GM12878 (cell line): ENCODE measurements around the gene REL. TPM values are rescaled to one million over a fixed set of nuclear protein-coding genes. Genes with fewer than 3 reads are reported as not detected.

Experiments
- ATAC-seq: fragments of 200-7000 bp; cut with Tn5 transposase; 3 replicates; pipeline ENCODE4 v1.9.1; 2020; ENCODE audit warnings: mild to moderate bottlenecking, moderate library complexity
- BruUV-seq: library from RNA; stranded (reverse); fragments of 400-500 nt; replicated peaks from 2 replicates; lab custom pipeline; 2021; lab: Mats Ljungman, UMichigan
- CTCF ChIA-PET: fragments of 300-600 bp; sonication (Branson Sonifier 250); formaldehyde crosslinking; extraction: SDS; loops from one replicate; lab custom pipeline; 2021; ENCODE audit warnings: inconsistent platforms; lab: Yijun Ruan, JAX
- POLR2A ChIA-PET: fragments of 350-600 bp; formaldehyde crosslinking; extraction: SDS; loops from one replicate; lab custom pipeline; 2021; ENCODE audit warnings: inconsistent platforms; lab: Charles Lee
- RAD21 ChIA-PET: fragments of 300-600 bp; sonication (Branson Sonifier 250); formaldehyde crosslinking; loops from one replicate; lab custom pipeline; 2023; ENCODE audit warnings: antibody characterized with exemption; ENCODE audit not compliant: unreplicated experiment; lab: Charles Lee
- SMC1A ChIA-PET: fragments of 300-600 bp; sonication (Branson Sonifier 250); formaldehyde crosslinking; loops from one replicate; lab custom pipeline; 2023; ENCODE audit not compliant: unreplicated experiment, uncharacterized antibody; lab: Charles Lee
- DNase-seq: peaks from one replicate; pipeline ENCODE4 v3.0.0-alpha.2; 2011; ENCODE audit warnings: low read depth, low spot score
- FAIRE-seq: peaks from 3 replicates; lab custom pipeline; 2011; peaks lifted over from hg19 to GRCh38; lab: Jason Lieb, UNC
- H2AFZ ChIP-seq: 2 replicates; pipeline ENCODE4 v1.6.0; 2011; ENCODE audit warnings: low read depth, low read length, control low read depth; ENCODE audit not compliant: control insufficient read depth
- H3K27ac ChIP-seq: 2 replicates; pipeline ENCODE4 v1.5.1; 2011; ENCODE audit warnings: control low read depth; ENCODE audit not compliant: control insufficient read depth, insufficient read depth
- H3K27me3 ChIP-seq, 2 experiments: replicated peaks in 1 of 2; 2 replicates each; pipeline versions ENCODE4 v1.6.0 to v1.6.1; 2011; ENCODE audit warnings: low read length in 1 of 2; ENCODE audit not compliant: control insufficient read depth in 2 of 2, insufficient read depth in 2 of 2
- H3K36me3 ChIP-seq, 2 experiments: 2 replicates each; pipeline ENCODE4 v1.5.1; 2011; ENCODE audit warnings: low read length in 1 of 2; ENCODE audit not compliant: control insufficient read depth in 2 of 2, insufficient read depth in 2 of 2
- H3K4me1 ChIP-seq: 2 replicates; pipeline ENCODE4 v1.6.1; 2011; ENCODE audit warnings: mild to moderate bottlenecking, low read length, moderate library complexity, mixed read lengths; ENCODE audit not compliant: control insufficient read depth, insufficient read depth
- H3K4me2 ChIP-seq: 2 replicates; pipeline ENCODE4 v1.6.0; 2011; ENCODE audit warnings: control low read depth; ENCODE audit not compliant: control insufficient read depth, insufficient read depth
- H3K4me3 ChIP-seq: fragments of 200-600 bp; sonication (generic); 2 replicates; pipeline ENCODE4 v1.5.1; 2016
- H3K79me2 ChIP-seq: 2 replicates; pipeline ENCODE4 v1.6.0; 2011; ENCODE audit warnings: low read length; ENCODE audit not compliant: control insufficient read depth, insufficient read depth
- H3K9ac ChIP-seq: 2 replicates; pipeline ENCODE4 v1.8.0; 2011; ENCODE audit warnings: low read length, control low read depth, mixed read lengths; ENCODE audit not compliant: control insufficient read depth, insufficient read depth
- H3K9me3 ChIP-seq: replicated peaks from 3 replicates; pipeline ENCODE4 v1.5.1; 2011; ENCODE audit warnings: mild to moderate bottlenecking, low read length; ENCODE audit not compliant: control insufficient read depth, insufficient read depth
- H4K20me1 ChIP-seq: 2 replicates; pipeline ENCODE4 v1.6.0; 2011; ENCODE audit not compliant: control insufficient read depth, insufficient read depth
- CHD2 ChIP-seq: IDR thresholded peaks from 2 replicates; pipeline ENCODE4 v1.6.1; 2011; ENCODE audit warnings: low read depth, low read length, improper control_type of control experiment, borderline replicate concordance
- FOXM1 ChIP-seq: IDR thresholded peaks from 2 replicates; pipeline ENCODE4 v1.6.1; 2012; ENCODE audit warnings: low read depth, mild to moderate bottlenecking, inconsistent platforms, low read length, moderate library complexity
- JUND ChIP-seq: IDR thresholded peaks from 2 replicates; pipeline ENCODE4 v1.6.1; 2012; ENCODE audit warnings: low read depth, mild to moderate bottlenecking, low read length, improper control_type of control experiment, moderate library complexity
- LARP7 ChIP-seq: fragments of 450-650 bp; IDR thresholded peaks from 2 replicates; pipeline ENCODE4 v1.6.1; 2017; ENCODE audit warnings: mild to moderate bottlenecking
- MEF2B ChIP-seq: fragments of 450-650 bp; IDR thresholded peaks from 2 replicates; pipeline ENCODE4 v1.6.1; 2018; ENCODE audit warnings: mild to moderate bottlenecking, moderate library complexity; ENCODE audit not compliant: partially characterized antibody, poor library complexity, severe bottlenecking
- MYB ChIP-seq: fragments of 150-350 bp; IDR thresholded peaks from 2 replicates; pipeline ENCODE4 v1.6.1; 2014; ENCODE audit warnings: mild to moderate bottlenecking, low read depth, low read length, borderline replicate concordance
- NFIC ChIP-seq: IDR thresholded peaks from 2 replicates; pipeline ENCODE4 v1.6.1; 2012; ENCODE audit warnings: low read depth, mild to moderate bottlenecking, inconsistent platforms, low read length, moderate library complexity
- NRF1 ChIP-seq: conservative IDR thresholded peaks from 2 replicates; pipeline ENCODE4 v1.6.1; 2011; ENCODE audit warnings: mild to moderate bottlenecking, low read depth, low read length, improper control_type of control experiment
- PAX5 ChIP-seq: IDR thresholded peaks from 2 replicates; pipeline ENCODE4 v1.6.1; 2011; ENCODE audit warnings: low read depth, low read length, borderline replicate concordance
- PKNOX1 ChIP-seq: fragments of 450-650 bp; IDR thresholded peaks from 2 replicates; pipeline ENCODE4 v1.6.1; 2016; ENCODE audit warnings: mild to moderate bottlenecking
- RFX5 ChIP-seq: IDR thresholded peaks from 2 replicates; pipeline ENCODE4 v1.6.1; 2011; ENCODE audit warnings: low read depth, low read length, improper control_type of control experiment
- SPI1 ChIP-seq: IDR thresholded peaks from 2 replicates; pipeline ENCODE4 v1.6.1; 2011; ENCODE audit warnings: low read depth, mild to moderate bottlenecking, low read length, moderate library complexity, borderline replicate concordance; ENCODE audit not compliant: insufficient read depth
- TCF12 ChIP-seq: IDR thresholded peaks from 2 replicates; pipeline ENCODE4 v1.6.1; 2011; ENCODE audit warnings: low read depth, mild to moderate bottlenecking, low read length
- USF2 ChIP-seq: IDR thresholded peaks from 2 replicates; pipeline ENCODE4 v1.6.1; 2011; ENCODE audit warnings: low read depth, low read length, improper control_type of control experiment, borderline replicate concordance
- WGBS: methylation state at CpG from one replicate; pipeline ENCODE4 v1.1.6; 2016; ENCODE audit warnings: low lambda C conversion rate; ENCODE audit not compliant: insufficient replicate concordance, insufficient coverage; ENCODE audit errors: missing lambda C conversion rate; 5-methylcytosine and 5-hydroxymethylcytosine counted together
- in situ Hi-C: fragments of 300-500 bp; cut with MboI; formaldehyde crosslinking; loops from 9 replicates; pipeline ENCODE4 v1.14.3; 2018; ENCODE audit warnings: mixed read lengths
- intact Hi-C: fragments of 100-400 bp; cut with micrococcal nuclease; formaldehyde crosslinking; loops from one replicate; pipeline ENCODE4 v1.14.2; 2022; ENCODE audit not compliant: unreplicated experiment
- polyA plus RNA-seq, 11 experiments: library from polyadenylated mRNA; depleted of rRNA in 4 of 11; unstranded in 6 of 11; stranded (reverse) in 5 of 11; fragments of >200 nt; fragmentation: Nextera tagmentation in 4 of 11; fragmentation: Illumina TruSeq in 1 of 11; extraction: Ambion mirVana in 4 of 11; extraction: Trizol in 1 of 11; gene quantifications; 1 replicate in 1 of 11; 2 replicates in 10 of 11; pipeline versions ENCODE4 v1.2.1 to v1.2.3, GENCODE V29; 2011 to 2016; ENCODE audit warnings: inconsistent platforms in 2 of 11, missing spikeins in 2 of 11, low read depth in 1 of 11
- total RNA-seq, 4 experiments: library from RNA; depleted of rRNA in 3 of 4; stranded (reverse); fragments of >200 nt in 3 of 4; fragmentation: Illumina TruSeq in 1 of 4; extraction: Trizol in 1 of 4; gene quantifications; 2 replicates each; pipeline versions ENCODE4 v1.2.1 to v1.2.3, GENCODE V29; 2013 to 2021
- TF ChIP-seq, protein P1 (sequence below): fragments of 450-650 bp; IDR thresholded peaks from 2 replicates; pipeline ENCODE4 v1.6.1; 2017; ENCODE audit warnings: borderline replicate concordance
- TF ChIP-seq, protein P2 (sequence below): fragments of 450-650 bp; IDR thresholded peaks from 2 replicates; pipeline ENCODE4 v1.6.1; 2017; ENCODE audit warnings: low read depth, mild to moderate bottlenecking, moderate library complexity

REL gene
- total and polyA plus RNA-seq, 10 of the 15 experiments (the other 5 are each of a cell fraction or from before 2014, with no cell fraction given): 6.3 to 52.4 (median 26.6) TPM

GRCh38 chr2:60926741-60927552 lies 45.6 kb downstream of the REL start:
- Histone ChIP-seq H4K20me1 (no peaks in the 10 kb centered on the region), H2AFZ (no peak overlapping the region), H3K4me2 (no peak overlapping the region), H3K4me3 (no peak overlapping the region), H3K9ac (no peak overlapping the region), H3K79me2 (no peaks in the 10 kb centered on the region), H3K4me1 (no peaks in the 10 kb centered on the region), H3K9me3 (peaks cover 7% of the 10 kb centered on the region), H3K27me3 (no peaks in the 10 kb centered on the region), H3K27ac (no peak overlapping the region), H3K36me3 (peaks cover 12 to 35% of the 10 kb centered on the region in 2 experiments)
- in situ Hi-C loops: no loop called here
- WGBS: 80% methylated on average over 3 of the region's 3 CpGs
- BruUV-seq: no TSS peak
- ChIA-PET POLR2A (interaction anchor here (1.0 kb wide), 1 partner anchor 26 kb away, joined by 3 read pairs; no protein-coding TSS in a partner anchor), CTCF (interaction anchor here (0.7 to 1.0 kb wide), 3 partner anchors 11 to 218 kb away, joined by 3 to 4 read pairs (median 4); no protein-coding TSS in a partner anchor), SMC1A (interaction anchor here (0.6 to 1.9 kb wide), 10 partner anchors 11 to 121 kb away, joined by 3 to 6 read pairs (median 4); no protein-coding TSS in a partner anchor), RAD21 (interaction anchor here (1.2 to 1.3 kb wide), 2 partner anchors 65 to 72 kb away, joined by 3 to 4 read pairs; no protein-coding TSS in a partner anchor)
- intact Hi-C loops: no loop called here
- no peak for DNase-seq
- FAIRE-seq: no peak
- no peak for ATAC-seq
- TF ChIP-seq, protein P1, sequence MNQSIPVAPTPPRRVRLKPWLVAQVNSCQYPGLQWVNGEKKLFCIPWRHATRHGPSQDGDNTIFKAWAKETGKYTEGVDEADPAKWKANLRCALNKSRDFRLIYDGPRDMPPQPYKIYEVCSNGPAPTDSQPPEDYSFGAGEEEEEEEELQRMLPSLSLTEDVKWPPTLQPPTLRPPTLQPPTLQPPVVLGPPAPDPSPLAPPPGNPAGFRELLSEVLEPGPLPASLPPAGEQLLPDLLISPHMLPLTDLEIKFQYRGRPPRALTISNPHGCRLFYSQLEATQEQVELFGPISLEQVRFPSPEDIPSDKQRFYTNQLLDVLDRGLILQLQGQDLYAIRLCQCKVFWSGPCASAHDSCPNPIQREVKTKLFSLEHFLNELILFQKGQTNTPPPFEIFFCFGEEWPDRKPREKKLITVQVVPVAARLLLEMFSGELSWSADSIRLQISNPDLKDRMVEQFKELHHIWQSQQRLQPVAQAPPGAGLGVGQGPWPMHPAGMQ: no peak
- TF ChIP-seq PKNOX1 (no peak), LARP7 (no peak), CHD2 (no peak), JUND (no peak), MEF2B (no peak), NRF1 (no peak), MYB (no peak), SPI1 (no peak), PAX5 (no peak), FOXM1 (no peak), RFX5 (no peak), USF2 (no peak), TCF12 (no peak), NFIC (no peak)
- TF ChIP-seq, protein P2, sequence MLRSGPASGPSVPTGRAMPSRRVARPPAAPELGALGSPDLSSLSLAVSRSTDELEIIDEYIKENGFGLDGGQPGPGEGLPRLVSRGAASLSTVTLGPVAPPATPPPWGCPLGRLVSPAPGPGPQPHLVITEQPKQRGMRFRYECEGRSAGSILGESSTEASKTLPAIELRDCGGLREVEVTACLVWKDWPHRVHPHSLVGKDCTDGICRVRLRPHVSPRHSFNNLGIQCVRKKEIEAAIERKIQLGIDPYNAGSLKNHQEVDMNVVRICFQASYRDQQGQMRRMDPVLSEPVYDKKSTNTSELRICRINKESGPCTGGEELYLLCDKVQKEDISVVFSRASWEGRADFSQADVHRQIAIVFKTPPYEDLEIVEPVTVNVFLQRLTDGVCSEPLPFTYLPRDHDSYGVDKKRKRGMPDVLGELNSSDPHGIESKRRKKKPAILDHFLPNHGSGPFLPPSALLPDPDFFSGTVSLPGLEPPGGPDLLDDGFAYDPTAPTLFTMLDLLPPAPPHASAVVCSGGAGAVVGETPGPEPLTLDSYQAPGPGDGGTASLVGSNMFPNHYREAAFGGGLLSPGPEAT: no peak
